ENCODE results near the gene RBM19. TPM values are rescaled to one million over a fixed set of nuclear protein-coding genes. Genes with fewer than 3 reads are reported as not detected.
A peak's percentile ranks its signal among the peaks of the same experiment; 100 is the strongest.

RBM19 gene
- total and polyA plus RNA-seq, 2 donors (not counting 1 experiment from before 2014, with no cell fraction given) = 10.5 to 16.5 TPM

DNA sequence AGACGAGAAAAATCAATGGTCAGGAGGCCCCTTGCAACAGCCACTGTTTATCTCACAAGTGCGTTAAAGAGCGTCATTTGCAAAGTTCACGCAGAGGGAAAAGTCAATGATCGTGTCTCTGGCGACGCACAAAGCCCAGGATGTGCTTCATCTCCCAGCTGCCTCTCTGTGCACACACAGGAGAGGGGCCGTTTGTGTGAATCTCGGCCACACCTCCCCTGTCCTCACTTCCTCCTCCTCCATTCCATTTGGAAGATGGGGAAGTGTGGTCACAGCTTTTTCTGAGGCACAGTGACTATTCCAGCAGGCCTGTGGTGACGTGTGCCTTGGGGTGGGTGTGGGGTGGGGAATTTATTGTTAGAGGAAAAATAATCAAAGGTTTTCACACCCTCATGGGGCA, 90.4 kb downstream of the RBM19 start:
- H3K9me3 ChIP-seq (ENCODE audit: control insufficient read depth, insufficient read depth, low read depth, low read length) = no peaks in the 10 kb centered on the region
- H3K4me3 ChIP-seq (replicated peaks in 1 of 4; ENCODE audit: control extremely low read depth in 1 of 4, insufficient read depth in 1 of 4, low read depth in 3 of 4, low read length in 4 of 4) = no peak overlapping the region
- no peaks in the 10 kb centered on the region for H3K27me3 ChIP-seq (ENCODE audit: control insufficient read depth, insufficient read depth, low read length)
- no peaks in the 10 kb centered on the region for H3K4me1 ChIP-seq (ENCODE audit: control insufficient read depth, extremely low read depth, insufficient read depth, low read length)
- H4K20me1 ChIP-seq (ENCODE audit: control insufficient read depth, extremely low read depth, insufficient read depth, low read length) = no peaks in the 10 kb centered on the region
- no peaks in the 10 kb centered on the region for H3K36me3 ChIP-seq (ENCODE audit: control insufficient read depth, insufficient read depth, low read length)
- peak; percentile 62 to 78 for DNase-seq (ENCODE audit: low read depth in 2 of 2)
- H3K4me2 ChIP-seq (ENCODE audit: extremely low read depth, insufficient read depth, low read length) = no peak overlapping the region
- H2AFZ ChIP-seq (ENCODE audit: low read length) = no peak overlapping the region
- no peak for TF ChIP-seq CTCF (conservative IDR thresholded peaks at IDR 0.05 in 1 of 2, IDR thresholded peaks at IDR 0.05 in 1 of 2; ENCODE audit: low read depth in 1 of 2, low read length in 2 of 2)
- TF ChIP-seq EZH2 (IDR thresholded peaks at IDR 0.05; ENCODE audit: low read length, missing control alignments) = no peak
- no peak overlapping the region for H3K9ac ChIP-seq (ENCODE audit: insufficient read depth, low read length)
- H3K27ac ChIP-seq (ENCODE audit: insufficient read depth, low read length) = peak overlapping the region; percentile 14
- H3K79me2 ChIP-seq (ENCODE audit: control insufficient read depth, insufficient read depth, low read length) = no peaks in the 10 kb centered on the region

DNA sequence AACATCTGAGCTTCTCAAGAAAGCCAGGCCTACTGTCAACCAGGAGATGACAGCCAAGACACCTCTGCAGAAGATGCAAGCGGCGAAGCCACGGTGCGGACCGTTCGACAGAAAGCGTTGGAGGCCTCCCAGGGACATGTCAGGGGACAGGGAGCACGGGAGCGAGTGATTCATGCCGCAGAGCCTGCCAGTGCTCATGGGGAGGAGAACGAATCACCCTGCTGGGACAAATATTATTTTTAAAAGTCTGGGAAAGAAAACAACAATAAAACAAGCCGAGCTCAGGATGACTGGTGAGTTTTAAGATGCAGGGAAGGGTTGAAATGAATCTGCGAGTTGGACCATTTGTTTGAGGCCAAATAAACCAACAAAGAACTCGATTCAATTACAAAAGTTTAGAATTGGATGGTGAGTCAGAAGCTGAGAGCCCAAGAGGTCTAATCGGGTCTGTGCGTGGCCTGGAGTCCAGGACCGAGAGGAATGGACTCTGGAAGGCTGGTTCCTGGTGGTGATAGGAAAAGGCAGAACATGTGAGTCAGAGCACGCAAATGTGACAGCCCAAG, 91.0 kb downstream of the RBM19 start:
- H3K4me3 ChIP-seq (replicated peaks in 1 of 4; ENCODE audit: control extremely low read depth in 1 of 4, insufficient read depth in 1 of 4, low read depth in 3 of 4, low read length in 4 of 4) = no peak overlapping the region
- peak; percentile 75 to 89 for DNase-seq (ENCODE audit: low read depth in 2 of 2)
- H3K27ac ChIP-seq (ENCODE audit: insufficient read depth, low read length) = peak overlapping the region; percentile 14
- H3K36me3 ChIP-seq (ENCODE audit: control insufficient read depth, insufficient read depth, low read length) = no peaks in the 10 kb centered on the region
- no peak overlapping the region for H3K4me2 ChIP-seq (ENCODE audit: extremely low read depth, insufficient read depth, low read length)
- H4K20me1 ChIP-seq (ENCODE audit: control insufficient read depth, extremely low read depth, insufficient read depth, low read length) = no peaks in the 10 kb centered on the region
- H3K4me1 ChIP-seq (ENCODE audit: control insufficient read depth, extremely low read depth, insufficient read depth, low read length) = no peaks in the 10 kb centered on the region
- H3K27me3 ChIP-seq (ENCODE audit: control insufficient read depth, insufficient read depth, low read length) = no peaks in the 10 kb centered on the region
- H3K9ac ChIP-seq (ENCODE audit: insufficient read depth, low read length) = no peak overlapping the region
- H2AFZ ChIP-seq (ENCODE audit: low read length) = no peak overlapping the region
- H3K9me3 ChIP-seq (ENCODE audit: control insufficient read depth, insufficient read depth, low read depth, low read length) = no peaks in the 10 kb centered on the region
- H3K79me2 ChIP-seq (ENCODE audit: control insufficient read depth, insufficient read depth, low read length) = no peaks in the 10 kb centered on the region
- TF ChIP-seq EZH2 (IDR thresholded peaks at IDR 0.05; ENCODE audit: low read length, missing control alignments) = no peak
- TF ChIP-seq CTCF (conservative IDR thresholded peaks at IDR 0.05 in 1 of 2, IDR thresholded peaks at IDR 0.05 in 1 of 2; ENCODE audit: low read depth in 1 of 2, low read length in 2 of 2) = no peak

DNA sequence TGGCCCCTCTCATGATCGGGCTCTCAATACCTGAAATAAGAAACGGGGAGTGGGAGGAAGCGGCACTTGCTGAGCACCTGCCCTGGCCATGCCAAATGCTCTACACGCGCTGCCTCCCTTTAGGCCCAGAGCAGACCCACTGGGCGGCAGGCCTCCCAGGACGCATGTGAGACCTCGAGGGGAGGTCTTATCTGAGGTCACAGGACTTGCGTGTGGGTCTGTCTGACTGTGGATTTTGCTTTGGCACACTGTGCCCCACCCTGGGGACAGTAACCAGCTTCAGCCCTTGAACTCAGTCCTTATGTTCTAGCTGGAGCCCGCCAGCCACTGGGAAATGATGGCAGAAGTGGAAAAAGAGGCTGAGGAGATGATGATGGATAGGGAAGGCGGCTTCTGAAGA, 91.8 kb downstream of the RBM19 start:
- H3K27ac ChIP-seq (ENCODE audit: insufficient read depth, low read length) = no peak overlapping the region
- H4K20me1 ChIP-seq (ENCODE audit: control insufficient read depth, extremely low read depth, insufficient read depth, low read length) = no peaks in the 10 kb centered on the region
- no peak overlapping the region for H3K9ac ChIP-seq (ENCODE audit: insufficient read depth, low read length)
- no peaks in the 10 kb centered on the region for H3K9me3 ChIP-seq (ENCODE audit: control insufficient read depth, insufficient read depth, low read depth, low read length)
- H3K4me2 ChIP-seq (ENCODE audit: extremely low read depth, insufficient read depth, low read length) = no peak overlapping the region
- H3K36me3 ChIP-seq (ENCODE audit: control insufficient read depth, insufficient read depth, low read length) = no peaks in the 10 kb centered on the region
- DNase-seq (ENCODE audit: low read depth in 2 of 2) = no peak
- H3K4me1 ChIP-seq (ENCODE audit: control insufficient read depth, extremely low read depth, insufficient read depth, low read length) = no peaks in the 10 kb centered on the region
- H3K27me3 ChIP-seq (ENCODE audit: control insufficient read depth, insufficient read depth, low read length) = no peaks in the 10 kb centered on the region
- H3K4me3 ChIP-seq (replicated peaks in 1 of 4; ENCODE audit: control extremely low read depth in 1 of 4, insufficient read depth in 1 of 4, low read depth in 3 of 4, low read length in 4 of 4) = no peak overlapping the region
- TF ChIP-seq CTCF (conservative IDR thresholded peaks at IDR 0.05 in 1 of 2, IDR thresholded peaks at IDR 0.05 in 1 of 2; ENCODE audit: low read depth in 1 of 2, low read length in 2 of 2) = no peak
- no peaks in the 10 kb centered on the region for H3K79me2 ChIP-seq (ENCODE audit: control insufficient read depth, insufficient read depth, low read length)
- no peak overlapping the region for H2AFZ ChIP-seq (ENCODE audit: low read length)
